Stomach (tissue), 4 donors: ENCODE measurements around the gene IPO5.

Experiments used
- CTCF ChIP-seq, 7 experiments: fragments of 450-650 bp in 4 of 7; fragments of 200-600 bp in 3 of 7; sonication (generic) in 3 of 7; IDR thresholded peaks; one replicate each; pipeline ENCODE4 v1.5.1; 2016 to 2019; ENCODE audit warnings: antibody characterized with exemption in 7 of 7, control low read depth in 2 of 7, mild to moderate bottlenecking in 1 of 7
- POLR2A ChIP-seq, 4 donors: fragments of 450-650 bp; IDR thresholded peaks; one replicate each; pipeline ENCODE4 v1.6.1; 2016; ENCODE audit warnings: antibody characterized with exemption in 4 of 4, control low read depth in 2 of 4, mild to moderate bottlenecking in 1 of 4, moderate library complexity in 1 of 4
- POLR2AphosphoS5 ChIP-seq, 3 donors: sonication (generic); formaldehyde crosslinking; IDR thresholded peaks; one replicate each; pipeline ENCODE4 v1.6.1; 2016; ENCODE audit warnings: antibody characterized with exemption in 3 of 3

GRCh38 chr13:98018293-98018692, 64.8 kb downstream of the IPO5 start:
- TF ChIP-seq POLR2A (IDR thresholded peaks at IDR 0.05), result no peak
- TF ChIP-seq CTCF (IDR thresholded peaks at IDR 0.05), result no peak
- TF ChIP-seq POLR2AphosphoS5 (IDR thresholded peaks at IDR 0.05), result no peak
